Suppressor macrophage treated with lipopolysaccharide for 1 hour (primary cell): Measurements from ENCODE around the gene BLZF1.
"Not testable (repeated sequence)": the region's sequence is repeated elsewhere in the genome, so short reads cannot be mapped to it uniquely, and the experiment has no call there.

ENCODE experiments used
- DNase-seq, 3 donors: peaks; one replicate each; pipeline ENCODE4 v3.0.0-alpha.2; 2020 to 2022

BLZF1 gene, protein sequence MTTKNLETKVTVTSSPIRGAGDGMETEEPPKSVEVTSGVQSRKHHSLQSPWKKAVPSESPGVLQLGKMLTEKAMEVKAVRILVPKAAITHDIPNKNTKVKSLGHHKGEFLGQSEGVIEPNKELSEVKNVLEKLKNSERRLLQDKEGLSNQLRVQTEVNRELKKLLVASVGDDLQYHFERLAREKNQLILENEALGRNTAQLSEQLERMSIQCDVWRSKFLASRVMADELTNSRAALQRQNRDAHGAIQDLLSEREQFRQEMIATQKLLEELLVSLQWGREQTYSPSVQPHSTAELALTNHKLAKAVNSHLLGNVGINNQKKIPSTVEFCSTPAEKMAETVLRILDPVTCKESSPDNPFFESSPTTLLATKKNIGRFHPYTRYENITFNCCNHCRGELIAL

DNA sequence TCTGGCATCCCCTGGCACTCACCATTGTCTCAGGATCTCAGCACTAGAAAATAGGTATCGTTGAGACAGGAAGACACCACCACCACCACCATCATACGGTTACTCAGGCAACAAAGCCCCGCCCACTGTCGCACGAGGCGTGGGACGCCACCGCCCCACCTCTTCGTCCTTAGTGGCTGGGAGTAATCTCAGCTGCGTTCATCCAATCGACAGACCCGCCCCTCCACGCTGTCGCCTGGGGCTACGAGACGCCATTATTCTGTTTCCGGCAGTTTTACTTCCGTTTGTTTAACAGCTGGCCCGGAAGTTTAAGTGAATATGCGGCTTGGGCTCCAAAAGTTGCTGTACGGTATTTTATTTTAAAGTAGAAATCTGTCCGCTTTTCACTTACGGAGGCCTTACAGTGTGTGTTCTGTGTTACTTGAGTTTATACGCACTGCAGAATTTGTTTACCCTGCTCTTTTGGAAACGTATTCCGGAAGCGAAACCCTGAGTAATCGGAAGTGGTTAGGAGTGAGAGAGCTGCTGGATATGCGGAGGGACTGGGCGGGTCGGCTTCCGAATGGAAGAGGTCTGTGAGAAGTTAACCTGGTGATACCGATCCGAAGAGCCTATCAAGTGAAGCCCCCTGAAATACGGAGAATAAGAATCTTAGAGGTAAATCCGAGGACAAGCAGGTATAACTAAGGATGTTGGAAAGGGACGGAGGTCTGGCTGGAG lies at the start of gene BLZF1, which contains the start of gene NME7:
Gene BLZF1, plus strand, starts transcription at position 510 of the 720 bp plus-strand sequence. CDS start 1,328 bp downstream, outside the sequence.
Gene NME7, minus strand, starts transcription at position 112 of the 720 bp plus-strand sequence. Its CDS starts 87 bp downstream, at position 25.
- DNase-seq = peak; percentile 97

- no peak for DNase-seq
These were observed 49.3 kb upstream of the BLZF1 start for GRCh38 chr1:169318536-169319244.

DNA sequence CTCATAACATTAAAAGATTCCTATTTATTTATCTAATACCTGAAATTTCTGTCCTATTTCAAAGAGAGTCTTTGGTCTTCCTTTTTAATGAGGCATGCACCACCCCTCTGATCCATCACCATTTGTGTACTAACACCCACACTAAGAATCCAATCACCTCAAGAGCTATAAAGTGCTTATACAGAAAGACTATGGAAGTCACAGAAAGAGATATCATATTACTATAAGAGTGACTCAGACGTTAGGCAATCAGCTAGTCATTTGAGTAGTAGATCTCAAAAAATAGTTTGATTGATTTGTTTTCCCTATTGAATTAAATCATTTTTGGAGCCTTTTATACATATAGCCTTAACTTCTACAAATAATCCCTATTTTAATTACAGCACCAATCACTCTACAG lies 46.5 kb upstream of the BLZF1 start:
- peak in 2 of 3 donors; percentile 15 to 23 for DNase-seq

DNA sequence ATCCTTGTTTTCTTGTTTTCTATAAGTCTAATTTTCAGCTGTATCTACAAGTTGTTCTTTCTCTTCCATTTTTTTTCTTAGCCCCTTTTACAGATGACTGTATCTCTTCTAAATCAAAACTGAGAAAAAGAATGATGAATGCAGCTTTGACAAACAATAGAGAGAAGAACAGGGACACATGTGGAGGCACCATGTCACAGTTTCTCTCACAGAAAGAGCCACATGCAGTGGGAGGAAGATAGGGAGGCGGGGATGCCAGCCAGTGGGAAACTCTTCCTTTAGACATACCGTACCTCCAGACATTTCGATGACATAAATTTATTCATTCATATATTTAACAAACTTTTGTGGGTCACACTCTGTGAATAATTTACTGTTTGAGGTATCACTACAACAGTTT lies 45.9 kb upstream of the BLZF1 start:
- no peak for DNase-seq

GRCh38 chr1:169325117-169325516 lies 42.9 kb upstream of the BLZF1 start:
- DNase-seq = no peak

GRCh38 chr1:169326261-169326955 lies 41.6 kb upstream of the BLZF1 start:
- DNase-seq = no peak

- peak; percentile 19 to 69 (median 39) for DNase-seq
These were observed 41.1 kb upstream of the BLZF1 start for GRCh38 chr1:169326956-169327268.

DNA sequence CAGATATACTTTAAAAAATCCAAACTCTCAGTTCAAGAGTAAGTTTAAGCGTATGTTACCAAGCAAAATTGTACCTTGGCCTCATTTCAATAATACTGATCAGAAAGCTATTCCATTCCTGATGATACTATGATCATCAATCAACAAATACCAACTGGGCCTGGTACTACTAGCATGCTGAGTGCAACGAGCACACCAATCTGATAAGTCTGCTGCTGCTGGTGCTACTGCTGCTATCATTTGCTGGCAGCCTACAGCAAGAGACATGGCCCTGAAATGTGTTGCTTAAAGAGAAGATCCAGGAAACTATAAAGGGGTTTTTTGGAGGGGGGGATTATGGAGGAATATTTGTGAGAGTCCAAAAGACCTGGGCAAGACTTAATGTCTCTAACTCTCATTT lies 40.1 kb upstream of the BLZF1 start:
- DNase-seq = no peak

- DNase-seq = no peak
These were observed 38.6 kb upstream of the BLZF1 start for GRCh38 chr1:169329383-169329782.

- no peak for DNase-seq
These were observed 37.1 kb upstream of the BLZF1 start for GRCh38 chr1:169330927-169331326.

- DNase-seq = not testable (repeated sequence)
These were observed 33.3 kb upstream of the BLZF1 start for GRCh38 chr1:169334727-169335126.

GRCh38 chr1:169336947-169337715 lies 30.9 kb upstream of the BLZF1 start:
- not testable (repeated sequence) for DNase-seq

- no peak for DNase-seq
These were observed 29.4 kb upstream of the BLZF1 start for GRCh38 chr1:169338617-169339016.

- no peak for DNase-seq
These were observed 28.2 kb upstream of the BLZF1 start for GRCh38 chr1:169339773-169340172.

- DNase-seq = no peak
These were observed 27.1 kb upstream of the BLZF1 start for GRCh38 chr1:169340882-169341281.

- DNase-seq = not testable (repeated sequence)
These were observed 25.9 kb upstream of the BLZF1 start for GRCh38 chr1:169342096-169342495.

- DNase-seq = no peak
These were observed 22.5 kb upstream of the BLZF1 start for GRCh38 chr1:169345511-169345910.

GRCh38 chr1:169346036-169346589 lies 21.9 kb upstream of the BLZF1 start:
- DNase-seq = no peak

DNA sequence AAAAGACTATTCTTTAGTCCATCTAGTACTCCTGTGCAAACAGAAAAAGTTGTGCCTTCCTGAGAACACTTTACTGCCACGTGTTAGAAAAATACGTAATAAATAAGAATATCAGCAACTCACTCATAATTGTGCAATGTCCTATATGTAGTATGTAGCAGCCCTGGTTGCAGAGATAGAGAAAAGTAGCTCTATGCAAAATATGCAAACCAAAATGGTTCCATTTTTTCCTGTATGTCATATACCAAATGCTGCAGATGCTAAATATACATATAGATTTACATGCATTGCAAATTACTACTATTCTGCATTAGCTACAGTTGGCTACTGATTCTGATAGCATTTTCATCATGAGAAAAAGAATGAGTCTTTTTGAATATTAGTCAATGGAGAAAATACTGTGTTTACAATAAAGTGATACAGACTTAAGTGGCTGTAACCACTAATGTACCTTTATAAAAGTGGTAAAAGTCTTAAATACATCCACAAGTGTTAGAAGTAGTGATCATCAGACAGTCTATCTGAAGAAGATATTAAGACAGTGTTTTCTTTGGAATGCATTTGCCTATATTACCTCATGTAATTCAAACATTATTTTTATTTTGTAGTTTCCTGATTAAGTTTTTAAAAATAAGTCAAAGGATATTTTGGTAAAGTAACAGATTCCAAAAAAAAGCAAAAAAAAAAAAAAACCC lies 20.2 kb upstream of the BLZF1 start:
- DNase-seq = no peak

GRCh38 chr1:169348383-169349036 lies 19.5 kb upstream of the BLZF1 start:
- DNase-seq = peak; percentile 70 to 85 (median 72)

GRCh38 chr1:169360415-169360814 lies 7.6 kb upstream of the BLZF1 start:
- no peak for DNase-seq
